Panc1 (cell line): Measurements from ENCODE around the gene RNF213.

Source experiments
- POLR2AphosphoS5 ChIP-seq: IDR thresholded peaks from 2 replicates; pipeline ENCODE4 v1.6.1; 2012; ENCODE audit warnings: mild to moderate bottlenecking, low read depth, low read length, moderate library complexity
- SIN3A ChIP-seq: IDR thresholded peaks from 2 replicates; pipeline ENCODE4 v1.6.1; 2012; ENCODE audit warnings: low read depth, mild to moderate bottlenecking, low read length, moderate library complexity, borderline replicate concordance; ENCODE audit not compliant: insufficient read depth
- TF ChIP-seq, protein P1 (sequence below): fragments of 450-650 bp; IDR thresholded peaks from 2 replicates; pipeline ENCODE4 v1.5.1; 2017; ENCODE audit warnings: mild to moderate bottlenecking

DNA sequence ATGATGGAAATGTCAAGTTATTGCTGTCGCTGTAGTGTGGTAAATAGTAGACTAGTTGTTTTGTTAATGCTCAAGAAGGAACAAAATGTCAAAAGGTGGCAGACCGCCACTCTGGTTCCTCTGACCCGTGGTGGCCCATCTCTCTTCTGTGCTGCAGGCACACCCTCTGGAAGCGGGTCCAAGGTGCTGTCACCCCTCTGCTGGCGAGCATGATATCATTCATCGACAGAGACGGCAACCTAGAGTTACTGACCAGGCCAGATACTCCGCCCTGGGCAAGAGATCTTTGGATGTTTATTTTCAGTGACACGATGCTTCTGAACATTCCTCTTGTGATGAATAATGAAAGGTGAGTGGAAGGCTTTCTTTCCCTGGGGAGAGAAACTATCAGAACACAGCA, 97.5 kb downstream of the RNF213 start:
- TF ChIP-seq, protein P1, sequence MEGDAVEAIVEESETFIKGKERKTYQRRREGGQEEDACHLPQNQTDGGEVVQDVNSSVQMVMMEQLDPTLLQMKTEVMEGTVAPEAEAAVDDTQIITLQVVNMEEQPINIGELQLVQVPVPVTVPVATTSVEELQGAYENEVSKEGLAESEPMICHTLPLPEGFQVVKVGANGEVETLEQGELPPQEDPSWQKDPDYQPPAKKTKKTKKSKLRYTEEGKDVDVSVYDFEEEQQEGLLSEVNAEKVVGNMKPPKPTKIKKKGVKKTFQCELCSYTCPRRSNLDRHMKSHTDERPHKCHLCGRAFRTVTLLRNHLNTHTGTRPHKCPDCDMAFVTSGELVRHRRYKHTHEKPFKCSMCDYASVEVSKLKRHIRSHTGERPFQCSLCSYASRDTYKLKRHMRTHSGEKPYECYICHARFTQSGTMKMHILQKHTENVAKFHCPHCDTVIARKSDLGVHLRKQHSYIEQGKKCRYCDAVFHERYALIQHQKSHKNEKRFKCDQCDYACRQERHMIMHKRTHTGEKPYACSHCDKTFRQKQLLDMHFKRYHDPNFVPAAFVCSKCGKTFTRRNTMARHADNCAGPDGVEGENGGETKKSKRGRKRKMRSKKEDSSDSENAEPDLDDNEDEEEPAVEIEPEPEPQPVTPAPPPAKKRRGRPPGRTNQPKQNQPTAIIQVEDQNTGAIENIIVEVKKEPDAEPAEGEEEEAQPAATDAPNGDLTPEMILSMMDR: no peak
- TF ChIP-seq POLR2AphosphoS5 (no peak), SIN3A (no peak)
